ENCODE data around the gene ESYT1. TPM values are rescaled to one million over a fixed set of nuclear protein-coding genes. Genes with fewer than 3 reads are reported as not detected.

ESYT1 gene
- total and polyA plus RNA-seq, 4 donors: 41.0 to 93.5 (median 58.8) TPM

- Histone ChIP-seq H3K4me1 (ENCODE audit: control insufficient read depth in 4 of 4, insufficient read depth in 4 of 4, low read length in 3 of 4) (peaks cover 0 to 24% (median 18%) of the 10 kb centered on the region in 4 donors), H3K9me3 (ENCODE audit: control insufficient read depth in 4 of 4, low read length in 3 of 4) (no peaks in the 10 kb centered on the region), H3K9ac (ENCODE audit: low read depth in 1 of 2, low read length in 2 of 2) (peak overlapping the region; percentile 33 to 39), H3K36me3 (ENCODE audit: control insufficient read depth in 4 of 4, insufficient read depth in 3 of 4, low read depth in 1 of 4, low read length in 3 of 4) (peaks cover 5 to 22% (median 22%) of the 10 kb centered on the region in 4 donors), H3K27ac (ENCODE audit: low read depth in 1 of 2, low read length in 2 of 2) (peak overlapping the region in 1 of 2 donors; percentile 67), H3K27me3 (ENCODE audit: control insufficient read depth in 4 of 4, insufficient read depth in 4 of 4, low read length in 3 of 4) (no peaks in the 10 kb centered on the region), H3K4me3 (ENCODE audit: low read depth in 1 of 3, low read length in 3 of 3) (peak overlapping the region; percentile 63 to 95 (median 68))
- WGBS: 37% methylated on average over 10 of the region's 10 CpGs
- no peak for DNase-seq (ENCODE audit: low spot score)
- TF ChIP-seq RXRA (IDR thresholded peaks at IDR 0.05): no peak
- TF ChIP-seq ATF3 (IDR thresholded peaks at IDR 0.05): no peak
- TF ChIP-seq EGR1 (IDR thresholded peaks at IDR 0.05; ENCODE audit: low read depth in 2 of 2): no peak
- TF ChIP-seq ZBTB33 (IDR thresholded peaks at IDR 0.05): no peak
- TF ChIP-seq SP1 (IDR thresholded peaks at IDR 0.05): no peak
- no peak for TF ChIP-seq HNF4A (conservative IDR thresholded peaks at IDR 0.05)
- TF ChIP-seq RAD21 (IDR thresholded peaks at IDR 0.05): no peak
- no peak for TF ChIP-seq GABPA (IDR thresholded peaks at IDR 0.05 in 1 of 2, conservative IDR thresholded peaks at IDR 0.05 in 1 of 2)
- no peak for TF ChIP-seq HNF4G (IDR thresholded peaks at IDR 0.05)
- TF ChIP-seq FOXA2 (IDR thresholded peaks at IDR 0.05): no peak
- TF ChIP-seq FOXA1 (IDR thresholded peaks at IDR 0.05): no peak
- no peak for TF ChIP-seq TAF1 (conservative IDR thresholded peaks at IDR 0.05)
- no peak for TF ChIP-seq CTCF (IDR thresholded peaks at IDR 0.05; ENCODE audit: low read depth, low read length, missing input control)
- no peak for TF ChIP-seq NR2F2 (IDR thresholded peaks at IDR 0.05)
- TF ChIP-seq MAX (IDR thresholded peaks at IDR 0.05): no peak
Measured at GRCh38 chr12:56188131-56188777, 60.2 kb downstream of the ESYT1 start.

- Histone ChIP-seq H3K27me3 (ENCODE audit: control insufficient read depth in 4 of 4, insufficient read depth in 4 of 4, low read length in 3 of 4) (no peaks in the 10 kb centered on the region), H3K9me3 (ENCODE audit: control insufficient read depth in 4 of 4, low read length in 3 of 4) (no peaks in the 10 kb centered on the region), H3K36me3 (ENCODE audit: control insufficient read depth in 4 of 4, insufficient read depth in 3 of 4, low read depth in 1 of 4, low read length in 3 of 4) (peaks cover 5 to 19% (median 17%) of the 10 kb centered on the region in 4 donors), H3K4me3 (ENCODE audit: low read depth in 1 of 3, low read length in 3 of 3) (peak overlapping the region; percentile 63 to 95 (median 68)), H3K4me1 (ENCODE audit: control insufficient read depth in 4 of 4, insufficient read depth in 4 of 4, low read length in 3 of 4) (peaks cover 0 to 24% (median 18%) of the 10 kb centered on the region in 4 donors), H3K9ac (ENCODE audit: low read depth in 1 of 2, low read length in 2 of 2) (peak overlapping the region; percentile 33 to 36), H3K27ac (ENCODE audit: low read depth in 1 of 2, low read length in 2 of 2) (peak overlapping the region; percentile 53 to 67)
- 2% methylated on average over 17 of the region's 17 CpGs for WGBS
- no peak for DNase-seq (ENCODE audit: low spot score)
- no peak for TF ChIP-seq NR2F2 (IDR thresholded peaks at IDR 0.05)
- no peak for TF ChIP-seq EGR1 (IDR thresholded peaks at IDR 0.05; ENCODE audit: low read depth in 2 of 2)
- no peak for TF ChIP-seq YY1 (IDR thresholded peaks at IDR 0.05)
- no peak for TF ChIP-seq TAF1 (conservative IDR thresholded peaks at IDR 0.05)
- TF ChIP-seq SP1 (IDR thresholded peaks at IDR 0.05): no peak
- TF ChIP-seq REST (IDR thresholded peaks at IDR 0.05): no peak
- no peak for TF ChIP-seq HNF4G (IDR thresholded peaks at IDR 0.05)
- TF ChIP-seq FOXA2 (IDR thresholded peaks at IDR 0.05): no peak
- TF ChIP-seq JUND (IDR thresholded peaks at IDR 0.05): no peak
- no peak for TF ChIP-seq RXRA (IDR thresholded peaks at IDR 0.05)
- TF ChIP-seq ZBTB33 (IDR thresholded peaks at IDR 0.05): no peak
- TF ChIP-seq FOXA1 (IDR thresholded peaks at IDR 0.05): no peak
- TF ChIP-seq RAD21 (IDR thresholded peaks at IDR 0.05): no peak
- no peak for TF ChIP-seq ATF3 (IDR thresholded peaks at IDR 0.05)
Measured at GRCh38 chr12:56188778-56189098, 60.7 kb downstream of the ESYT1 start.

All from liver (tissue), 9 donors.